DMS153 treated with DMSO at 0.1 percent for 48 hours (cell line): ENCODE data around the gene PFDN1.
"Not testable (repeated sequence)": the region's sequence is repeated elsewhere in the genome, so short reads cannot be mapped to it uniquely, and the experiment has no call there.

ENCODE experiments used
- DNase-seq: peaks from one replicate; lab custom pipeline; 2025; ENCODE audit not compliant: unreplicated experiment; lab: John Stamatoyannopoulos, UW

Gene PFDN1

GRCh38 chr5:140302786-140303639 lies at the start of gene PFDN1:
TSS of gene PFDN1 (minus strand) at chr5:140303101. CDS start at chr5:140303073, 28 bp downstream.
- DNase-seq, result peak; percentile 55

DNA sequence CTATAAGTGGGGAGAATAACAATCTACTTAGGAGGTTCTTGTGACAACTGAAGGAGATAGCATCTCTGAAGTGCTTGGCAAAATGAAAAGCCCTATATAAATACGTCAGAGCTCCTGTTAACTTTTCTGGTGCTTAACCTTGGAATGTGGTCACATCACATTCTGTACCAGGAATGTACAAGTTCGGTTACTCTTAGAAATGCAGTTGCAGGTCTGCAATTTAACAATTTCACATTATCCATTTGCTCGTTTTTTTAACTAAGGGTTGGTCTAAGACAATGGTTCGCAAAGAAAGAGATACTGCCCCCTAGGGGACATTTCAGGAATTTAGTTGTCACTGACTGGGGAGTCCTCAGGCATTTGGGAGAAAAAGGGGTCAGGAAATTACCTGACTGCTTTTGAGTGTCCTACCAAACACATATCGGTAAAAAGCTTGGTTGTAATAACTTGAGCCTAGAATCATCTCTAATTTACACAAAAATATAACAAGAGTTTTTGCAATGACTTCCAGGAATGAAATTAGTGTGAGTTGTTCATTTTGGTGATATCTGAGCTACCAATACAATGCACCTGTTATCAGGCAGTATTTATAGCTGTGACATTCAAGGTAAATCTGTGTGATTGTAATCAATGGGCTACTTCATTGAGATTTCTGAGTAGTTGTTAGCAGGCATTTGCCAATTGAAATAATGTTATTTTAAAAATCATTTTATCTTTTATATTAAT lies 48.9 kb upstream of the PFDN1 start:
- DNase-seq, result peak; percentile 10

DNA sequence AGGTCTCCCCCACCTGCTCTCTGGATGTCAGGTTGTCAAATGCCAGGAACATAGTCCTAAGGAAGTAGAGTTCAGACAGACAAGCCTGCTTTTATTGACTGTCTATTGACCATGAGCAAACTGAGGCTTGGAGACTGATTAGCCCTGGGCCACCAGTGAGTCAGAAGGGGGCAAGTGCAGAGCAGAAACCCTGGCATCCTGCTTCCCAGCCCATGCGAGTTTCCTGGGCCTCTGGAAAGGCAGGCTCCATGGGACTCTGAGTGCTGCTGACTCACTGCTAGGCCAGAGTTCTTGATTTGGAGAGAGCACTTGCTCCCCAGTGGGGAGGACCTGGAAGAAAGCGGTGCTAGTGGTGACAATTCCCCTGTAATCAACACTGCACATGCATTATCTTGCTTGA lies 46.3 kb upstream of the PFDN1 start:
- DNase-seq, result no peak

DNA sequence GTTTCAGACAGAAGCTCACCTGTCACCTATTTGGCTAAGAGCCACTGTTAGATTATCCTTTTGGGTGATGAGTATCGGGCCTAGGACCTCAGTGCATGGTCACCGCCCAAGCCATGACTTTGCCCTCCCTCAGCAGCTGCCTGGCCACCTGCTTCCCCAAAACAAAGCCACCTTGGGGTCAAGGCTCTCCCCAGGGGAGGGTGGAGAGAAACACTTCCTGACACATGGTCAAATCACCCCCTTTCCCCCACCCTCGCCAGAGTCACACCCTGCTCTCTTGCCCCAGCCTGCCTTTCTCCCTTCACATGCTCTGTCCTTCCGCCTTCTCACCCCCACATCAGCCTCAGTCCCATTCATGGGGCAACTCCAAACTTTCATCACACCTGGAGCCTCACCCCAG lies 45.2 kb upstream of the PFDN1 start:
- no peak for DNase-seq

DNA sequence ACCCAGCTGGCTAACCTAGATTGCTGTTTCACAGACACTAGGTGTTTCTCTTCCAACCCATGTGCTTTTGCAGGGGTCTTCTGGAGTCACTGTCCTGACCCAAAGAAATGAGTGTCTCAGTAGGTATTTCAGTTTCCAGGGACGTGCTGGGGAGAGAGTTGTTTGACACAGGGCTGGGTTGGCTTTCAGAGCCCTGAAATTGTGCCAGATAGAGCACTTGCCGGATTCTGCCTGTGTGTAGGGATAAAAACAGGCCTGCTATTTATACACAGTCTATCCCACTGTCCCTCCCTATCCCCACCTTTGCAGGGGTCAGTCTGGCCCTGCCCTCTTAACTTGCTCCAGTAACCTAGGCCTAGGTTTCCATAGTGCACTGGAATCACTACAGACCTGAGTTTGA lies 44.5 kb upstream of the PFDN1 start:
- no peak for DNase-seq

DNA sequence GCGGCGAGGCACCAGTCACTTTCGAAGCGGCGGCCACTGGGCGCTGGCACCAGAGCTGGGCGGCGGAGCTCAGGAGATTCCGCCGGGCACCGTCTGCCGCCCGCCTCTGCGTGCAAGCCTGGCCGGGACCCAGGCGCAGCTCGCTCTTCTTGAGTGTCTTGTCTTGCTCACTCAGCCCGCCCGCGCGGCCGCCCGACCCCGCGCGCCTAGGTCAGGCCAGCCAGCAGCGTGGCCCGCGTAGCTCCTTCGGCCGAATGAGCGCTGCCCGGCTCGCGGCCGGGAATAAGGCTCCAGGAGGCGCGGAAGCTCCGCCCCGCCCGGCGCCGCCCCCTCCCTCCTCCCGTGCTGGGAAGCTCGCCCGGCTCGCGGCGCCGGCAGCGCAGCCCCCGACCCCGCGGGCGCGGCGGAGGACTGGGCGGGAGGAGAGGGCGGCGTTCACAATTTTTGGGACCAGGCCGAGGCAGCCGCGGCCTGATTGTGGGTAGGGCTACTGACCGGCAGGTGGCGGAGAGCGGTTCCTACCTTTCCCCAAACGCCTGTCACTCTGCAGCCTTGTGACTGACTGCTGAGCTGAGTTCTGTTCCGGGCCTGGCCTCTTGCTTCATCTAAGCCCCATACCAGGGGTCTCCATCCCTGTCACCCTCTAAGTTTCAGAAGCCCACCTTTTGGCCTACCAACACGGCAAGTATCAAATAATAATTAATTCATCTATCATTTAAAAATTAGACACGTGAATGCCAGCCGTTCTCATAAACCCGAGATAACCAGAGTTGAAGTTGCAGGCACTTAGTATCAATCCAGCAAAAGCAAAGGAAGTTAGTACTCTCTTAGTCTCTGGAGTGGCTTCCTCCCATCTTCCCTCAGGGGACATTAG lies 43.7 kb upstream of the PFDN1 start, which contains the start of gene HBEGF:
HBEGF (minus strand) TSS at position 256 of the 874 bp plus-strand sequence. CDS start 275 bp downstream, outside the sequence.
- DNase-seq, result no peak

- DNase-seq, result no peak
These were observed 43.0 kb upstream of the PFDN1 start for GRCh38 chr5:140345919-140346347.

DNA sequence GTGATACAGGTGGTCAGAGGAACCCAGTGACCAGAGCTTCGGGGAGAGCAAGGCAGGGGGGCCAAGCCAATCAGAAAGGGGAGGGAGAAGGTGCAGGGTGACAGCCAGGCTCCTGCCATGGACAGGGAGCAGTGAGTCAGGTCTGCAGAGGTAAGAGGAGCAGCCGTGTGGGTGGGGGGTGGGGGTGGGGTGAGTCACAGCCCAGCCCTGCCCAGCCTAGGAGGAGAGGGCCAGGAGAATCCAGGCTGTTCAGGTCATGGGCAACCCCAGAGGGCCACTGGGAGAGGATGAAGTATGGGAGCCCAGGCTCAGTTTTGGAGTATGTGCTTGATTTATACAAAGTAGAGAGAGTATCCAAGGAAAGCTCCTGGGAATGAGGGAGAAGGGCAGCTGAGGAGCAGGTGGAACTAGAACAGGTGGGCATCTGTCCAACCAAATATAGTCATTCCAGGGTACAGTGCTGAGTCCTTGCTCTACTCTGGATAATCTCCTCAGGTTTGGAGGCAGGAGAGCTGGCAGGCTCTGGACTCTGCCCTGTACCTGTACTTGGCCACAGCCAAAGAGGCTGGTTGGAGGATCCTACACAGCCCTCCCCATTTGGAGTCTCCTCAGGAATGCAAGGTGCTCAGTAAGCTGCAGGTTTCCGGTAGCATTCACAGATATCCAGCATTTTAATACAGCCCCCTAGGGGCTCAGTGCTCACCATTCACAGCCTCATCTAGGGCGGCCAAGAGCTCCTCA lies 42.0 kb upstream of the PFDN1 start:
- DNase-seq, result no peak

GRCh38 chr5:140343849-140344248 lies 40.9 kb upstream of the PFDN1 start:
- not testable (repeated sequence) for DNase-seq

GRCh38 chr5:140342896-140343295 lies 40.0 kb upstream of the PFDN1 start:
- DNase-seq, result no peak

DNA sequence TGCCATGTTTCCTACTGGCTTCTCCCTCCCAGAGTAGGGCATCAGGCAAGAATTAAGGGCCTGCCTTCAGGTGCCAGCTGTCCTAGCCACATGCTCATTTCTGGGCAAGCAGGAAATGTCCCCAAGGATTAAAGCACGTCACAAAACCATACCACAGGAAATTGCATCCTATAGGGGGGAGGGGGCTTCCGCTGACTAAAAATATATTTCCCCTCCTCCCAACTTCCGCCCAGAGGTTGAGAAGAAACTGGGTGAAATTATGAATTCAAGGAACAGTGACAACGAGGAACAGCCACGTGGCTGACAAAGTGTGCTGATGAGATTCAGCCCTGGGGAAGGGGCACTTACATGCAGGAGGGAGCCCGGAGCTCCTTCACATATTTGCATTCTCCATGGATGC lies 39.4 kb upstream of the PFDN1 start:
- DNase-seq, result no peak

DNA sequence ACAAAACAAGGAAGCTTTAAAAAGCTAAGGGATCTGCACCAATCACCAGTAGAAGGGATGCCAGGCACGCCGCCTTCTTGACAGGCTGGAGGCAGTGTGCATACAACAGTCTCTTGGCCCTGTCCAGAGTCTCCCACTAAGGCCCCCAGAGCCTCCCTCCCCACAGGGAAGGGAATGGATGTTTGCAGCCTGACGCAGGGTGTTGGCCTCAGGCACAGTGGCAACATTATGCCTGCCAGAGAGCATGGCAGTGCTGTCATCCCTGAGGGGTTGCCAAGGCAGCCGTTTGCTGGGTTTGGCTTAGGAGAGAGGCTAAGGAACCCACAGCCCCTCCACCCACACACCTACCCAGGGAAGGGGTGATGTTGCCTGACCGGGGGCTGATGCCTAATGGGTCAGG lies 38.7 kb upstream of the PFDN1 start:
- no peak for DNase-seq

GRCh38 chr5:140340605-140341121 lies 37.8 kb upstream of the PFDN1 start:
- DNase-seq, result no peak

- DNase-seq, result no peak
These were observed 36.7 kb upstream of the PFDN1 start for GRCh38 chr5:140339636-140340035.

DNA sequence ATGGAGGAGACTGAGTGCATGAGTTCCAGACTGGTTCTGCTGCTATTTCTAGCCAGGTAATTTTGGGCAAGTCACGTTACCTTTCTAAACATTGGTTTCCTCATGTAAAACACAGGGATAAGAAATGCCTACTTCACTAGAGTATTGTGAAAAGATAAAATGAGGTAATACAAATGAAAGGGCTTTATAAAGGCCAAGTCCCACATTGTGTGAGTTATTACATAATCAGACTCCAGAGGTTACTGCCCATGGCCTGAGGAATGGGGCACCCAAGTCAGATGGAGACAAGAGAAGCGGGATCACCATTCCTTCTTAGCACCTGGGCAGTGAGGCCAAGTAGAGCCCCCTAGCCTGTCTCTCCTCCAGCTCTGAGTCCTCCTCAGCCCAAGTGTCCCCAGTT lies 36.0 kb upstream of the PFDN1 start:
- DNase-seq, result no peak

DNA sequence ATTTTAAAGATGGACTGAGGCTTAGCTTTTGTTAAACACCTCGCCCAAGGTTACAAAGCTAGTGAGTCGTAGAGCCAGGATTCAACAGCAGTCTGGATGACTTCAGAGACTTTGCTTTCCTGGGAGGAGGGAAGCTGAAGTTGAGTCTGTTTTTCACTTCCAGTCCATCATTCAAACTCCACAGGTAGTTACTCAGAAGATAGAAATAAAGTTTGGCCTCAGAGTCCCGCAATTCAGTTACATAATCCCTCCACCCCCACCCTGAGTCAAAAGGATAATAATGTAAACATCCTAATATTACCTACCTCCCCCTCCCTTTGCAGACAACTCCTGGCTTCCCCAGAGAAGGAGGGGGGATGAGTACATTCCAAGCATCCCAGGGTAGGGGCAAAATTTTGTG lies 35.4 kb upstream of the PFDN1 start:
- DNase-seq, result no peak

GRCh38 chr5:140337880-140338279 lies 35.0 kb upstream of the PFDN1 start:
- no peak for DNase-seq

DNA sequence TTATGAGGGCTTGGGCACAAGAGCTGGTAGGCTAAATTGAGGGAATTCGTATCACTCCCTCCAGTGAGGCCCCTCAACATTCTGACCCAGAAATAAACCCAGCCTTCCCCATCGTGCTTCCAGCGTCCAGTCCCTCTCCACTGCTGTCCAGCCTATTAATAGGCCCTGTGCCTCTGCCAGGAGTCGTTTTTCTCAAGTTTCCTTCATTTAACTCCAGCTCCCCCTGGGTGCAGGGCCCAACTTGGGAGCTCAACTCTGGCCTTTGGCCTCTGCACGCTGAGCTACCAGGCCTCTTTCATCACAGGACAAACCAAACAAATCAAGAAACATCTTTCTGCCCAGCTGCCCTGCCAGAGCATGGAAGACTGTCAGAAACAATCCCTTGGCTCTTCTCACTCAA lies 33.5 kb upstream of the PFDN1 start:
- no peak for DNase-seq

- no peak for DNase-seq
These were observed 28.7 kb upstream of the PFDN1 start for GRCh38 chr5:140331638-140332037.

GRCh38 chr5:140329739-140330481 lies 27.0 kb upstream of the PFDN1 start:
- no peak for DNase-seq
